Measurements from ENCODE around the gene THSD4. TPM values are rescaled to one million over a fixed set of nuclear protein-coding genes. Genes with fewer than 3 reads are reported as not detected.
A peak's percentile ranks its signal among the peaks of the same experiment; 100 is the strongest.

THSD4 gene
- total and polyA plus RNA-seq, 9 of the 15 experiments (the other 6 are each of a cell fraction or from before 2014, with no cell fraction given), result 0.04 TPM; not detected in 5

GRCh38 chr15:71242292-71242691 lies 127.0 kb downstream of the THSD4 start (continued):
- TF ChIP-seq SMAD4 (CRISPR knock-in tag; conservative IDR thresholded peaks at IDR 0.05) (0 out of 2 replicates have a peak, but pooled peaks have one; percentile 17), KLF6 (CRISPR knock-in tag; IDR thresholded peaks at IDR 0.05; ENCODE audit: borderline replicate concordance) (peak; percentile 59; the same call in 1 of the 2 replicates), GABPA (tag; conservative IDR thresholded peaks at IDR 0.05; ENCODE audit: low read depth) (peak; percentile 69), SMARCE1 (IDR thresholded peaks at IDR 0.05) (no peak), PYGO2 (tag; IDR thresholded peaks at IDR 0.05) (no peak), MEF2D (tag; conservative IDR thresholded peaks at IDR 0.05; ENCODE audit: low read depth) (0 out of 2 replicates have a peak, but pooled peaks have one; percentile 12), ZNF175 (CRISPR knock-in tag; IDR thresholded peaks at IDR 0.05; ENCODE audit: low read depth) (peak; percentile 82), CXXC5 (CRISPR knock-in tag; IDR thresholded peaks at IDR 0.05) (0 out of 2 replicates have a peak, but pooled peaks have one; percentile 12)

GRCh38 chr15:71244250-71244649 lies 129.0 kb downstream of the THSD4 start:
- Histone ChIP-seq H3K9me1 (ENCODE audit: control insufficient read depth, insufficient read depth, low read length) (no peaks in the 10 kb centered on the region), H3K4me3 (no peak overlapping the region), H4K20me1 (replicated peaks; ENCODE audit: control insufficient read depth, insufficient read depth, low read length) (no peaks in the 10 kb centered on the region), H3K4me2 (ENCODE audit: insufficient read depth, low read length) (no peak overlapping the region), H2AFZ (ENCODE audit: low read depth, low read length) (no peak overlapping the region), H3K4me1 (replicated peaks in 1 of 2; ENCODE audit: control insufficient read depth in 2 of 2, insufficient read depth in 2 of 2, low read length in 2 of 2) (no peaks in the 10 kb centered on the region), H3K27me3 (ENCODE audit: control insufficient read depth in 2 of 2, insufficient read depth in 2 of 2, low read length in 2 of 2) (no peaks in the 10 kb centered on the region), H3K27ac (ENCODE audit: extremely low read depth, low read depth, low read length) (no peak overlapping the region), H3K9me3 (replicated peaks; ENCODE audit: control insufficient read depth, insufficient read depth, low read depth, low read length) (no peaks in the 10 kb centered on the region), H3K9ac (ENCODE audit: insufficient read depth in 1 of 2, low read depth in 2 of 2, low read length in 2 of 2) (no peak overlapping the region), H3K79me2 (ENCODE audit: control insufficient read depth, insufficient read depth, low read length) (no peaks in the 10 kb centered on the region), H3K36me3 (ENCODE audit: control insufficient read depth, insufficient read depth, low read length) (no peaks in the 10 kb centered on the region)
- 5% methylated on average over 2 of the region's 2 CpGs for WGBS (ENCODE audit: insufficient coverage, low coverage, missing lambda C conversion rate)
- DNase-seq (ENCODE audit: extremely low read depth in 1 of 4, low spot score in 3 of 4) (no peak), ATAC-seq (no peak), FAIRE-seq (no peak)
- in situ Hi-C loops (cut with MboI) (no loop called here), intact Hi-C loops (cut with micrococcal nuclease) (no loop called here)
- BruUV-seq (replicated peaks), result no TSS peak
- ChIA-PET POLR2A (no interaction called here), CTCF (ENCODE audit: low intra/inter-chr PET ratio) (no interaction called here)
- TF ChIP-seq POLR2G (IDR thresholded peaks at IDR 0.05; ENCODE audit: low read depth, low read length) (no peak), RBM34 (IDR thresholded peaks at IDR 0.05; ENCODE audit: borderline replicate concordance, insufficient read depth, low read length) (no peak), EP300 (IDR thresholded peaks at IDR 0.05; ENCODE audit: low read length) (no peak), PHB (CRISPR knock-in tag; IDR thresholded peaks at IDR 0.05) (no peak), PRPF4 (IDR thresholded peaks at IDR 0.05; ENCODE audit: insufficient read depth, low read depth, low read length, poor library complexity, severe bottlenecking) (no peak), ZFP30 (CRISPR knock-in tag; IDR thresholded peaks at IDR 0.05; ENCODE audit: borderline replicate concordance) (no peak), SREBF2 (CRISPR knock-in tag; IDR thresholded peaks at IDR 0.05) (no peak), ZNF282 (CRISPR knock-in tag; IDR thresholded peaks at IDR 0.05) (no peak), MCM7 (IDR thresholded peaks at IDR 0.05) (no peak), ZNF445 (CRISPR knock-in tag; IDR thresholded peaks at IDR 0.05; ENCODE audit: low read depth) (no peak), MITF (IDR thresholded peaks at IDR 0.05) (no peak)
